Activated T-cell treated with anti-CD3 and anti-CD28 coated beads, Interleukin-2, amount 50 U/mL, for 72 hours (primary cell): ENCODE data around the gene SMLR1. TPM values are rescaled to one million over a fixed set of nuclear protein-coding genes. Genes with fewer than 3 reads are reported as not detected.

ENCODE experiments used
- ATAC-seq, 2 donors: fragments of 150-1000 bp; cut with Tn5 transposase; replicated peaks in 1 of 2; 2 replicates each; pipeline ENCODE4 v1.10.0; 2021; ENCODE audit warnings: moderate library complexity in 2 of 2, mild to moderate bottlenecking in 1 of 2
- DNase-seq, 2 donors: peaks; one replicate each; pipeline ENCODE4 v3.0.0; 2021 to 2022; ENCODE audit warnings: mixed read lengths in 1 of 2
- H3K27ac Mint-ChIP-seq: one replicate; pipeline ENCODE4 v1.8.0; 2022; ENCODE audit warnings: mild to moderate bottlenecking, moderate library complexity, mixed read lengths
- H3K27me3 Mint-ChIP-seq: one replicate; pipeline ENCODE4 v1.8.0; 2022; ENCODE audit warnings: low read depth, mixed read lengths
- H3K36me3 Mint-ChIP-seq, 2 donors: one replicate each; pipeline ENCODE4 v1.8.0; 2022; ENCODE audit warnings: mixed read lengths in 2 of 2, mild to moderate bottlenecking in 1 of 2; ENCODE audit not compliant: insufficient read depth in 2 of 2
- H3K4me1 Mint-ChIP-seq: one replicate; pipeline ENCODE4 v1.8.0; 2022; ENCODE audit warnings: low read depth, mixed read lengths
- H3K4me3 Mint-ChIP-seq, 2 donors: one replicate each; pipeline ENCODE4 v1.8.0; 2022; ENCODE audit warnings: mild to moderate bottlenecking in 2 of 2, mixed read lengths in 2 of 2, moderate library complexity in 2 of 2
- H3K9me3 Mint-ChIP-seq, 2 donors: one replicate each; pipeline ENCODE4 v1.8.0; 2022; ENCODE audit warnings: mixed read lengths in 2 of 2
- total RNA-seq, 2 donors: library from RNA; stranded (reverse); gene quantifications; one replicate each; pipeline ENCODE4 v1.2.3, GENCODE V29; 2022

Gene SMLR1
- total RNA-seq, 2 donors from 2014 or later = not detected

DNA sequence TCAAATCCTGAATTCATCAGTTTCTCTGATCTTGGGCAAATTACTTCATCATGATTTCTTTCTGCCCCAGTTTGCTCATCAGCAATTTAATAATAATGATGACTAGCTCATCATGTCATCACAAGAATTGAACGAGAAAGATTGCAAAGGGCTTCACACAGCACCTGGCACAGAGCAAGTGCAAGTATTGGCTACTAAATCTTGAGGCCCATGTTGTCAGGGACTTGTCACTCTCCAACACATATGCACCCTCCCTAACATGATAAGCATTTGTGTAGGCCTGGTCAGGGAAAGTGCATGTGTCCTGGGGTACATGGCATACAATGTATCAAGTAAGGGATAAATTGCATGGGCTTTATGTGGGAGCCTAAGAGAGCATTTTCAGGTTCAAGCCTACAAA, 6.4 kb downstream of the SMLR1 start:
- Mint-ChIP-seq H3K4me1 (no peaks in the 10 kb centered on the region), H3K27me3 (no peaks in the 10 kb centered on the region), H3K4me3 (no peak overlapping the region), H3K9me3 (no peaks in the 10 kb centered on the region), H3K36me3 (no peaks in the 10 kb centered on the region), H3K27ac (no peak overlapping the region)
- DNase-seq (no peak), ATAC-seq (no peak)

DNA sequence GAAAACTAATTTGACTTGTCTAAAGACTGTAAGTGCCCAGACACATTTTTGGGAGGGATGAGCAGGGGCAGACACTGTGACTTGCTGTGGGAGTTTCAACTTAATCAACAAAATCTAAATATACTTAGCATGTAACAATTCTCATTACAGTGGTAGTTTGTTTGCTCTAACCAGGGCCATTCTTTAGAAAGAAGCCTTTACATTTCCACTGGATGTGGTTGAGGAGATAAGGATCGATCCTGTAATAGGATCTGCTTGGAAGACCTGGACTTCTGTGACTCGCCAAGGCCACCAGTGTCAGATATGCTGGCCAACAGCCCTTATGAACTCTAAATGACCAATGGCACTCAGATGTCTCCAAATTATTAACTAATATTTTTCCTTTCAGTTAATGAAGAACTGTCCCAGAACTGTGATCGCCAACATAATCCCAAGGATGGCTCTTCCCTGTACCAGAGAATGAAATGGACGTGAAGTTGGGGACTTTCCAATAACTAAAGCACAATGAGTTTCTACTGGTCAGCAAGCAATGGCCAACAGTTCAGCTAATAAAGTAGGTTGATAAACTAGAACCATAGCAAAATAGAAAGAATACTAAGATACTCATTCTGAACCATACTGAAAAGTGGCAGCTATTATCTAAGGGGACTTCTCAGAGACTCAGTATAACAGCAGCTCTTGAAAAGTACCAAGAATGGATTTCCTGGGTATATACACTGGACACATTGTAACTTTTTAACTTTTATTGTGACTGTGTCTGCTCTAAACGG, 7.5 kb downstream of the SMLR1 start:
- H3K27me3 Mint-ChIP-seq = no peaks in the 10 kb centered on the region
- H3K4me3 Mint-ChIP-seq = no peak overlapping the region
- no peaks in the 10 kb centered on the region for H3K36me3 Mint-ChIP-seq
- no peaks in the 10 kb centered on the region for H3K9me3 Mint-ChIP-seq
- DNase-seq = no peak
- H3K27ac Mint-ChIP-seq = no peak overlapping the region
- no peaks in the 10 kb centered on the region for H3K4me1 Mint-ChIP-seq
- no peak for ATAC-seq

DNA sequence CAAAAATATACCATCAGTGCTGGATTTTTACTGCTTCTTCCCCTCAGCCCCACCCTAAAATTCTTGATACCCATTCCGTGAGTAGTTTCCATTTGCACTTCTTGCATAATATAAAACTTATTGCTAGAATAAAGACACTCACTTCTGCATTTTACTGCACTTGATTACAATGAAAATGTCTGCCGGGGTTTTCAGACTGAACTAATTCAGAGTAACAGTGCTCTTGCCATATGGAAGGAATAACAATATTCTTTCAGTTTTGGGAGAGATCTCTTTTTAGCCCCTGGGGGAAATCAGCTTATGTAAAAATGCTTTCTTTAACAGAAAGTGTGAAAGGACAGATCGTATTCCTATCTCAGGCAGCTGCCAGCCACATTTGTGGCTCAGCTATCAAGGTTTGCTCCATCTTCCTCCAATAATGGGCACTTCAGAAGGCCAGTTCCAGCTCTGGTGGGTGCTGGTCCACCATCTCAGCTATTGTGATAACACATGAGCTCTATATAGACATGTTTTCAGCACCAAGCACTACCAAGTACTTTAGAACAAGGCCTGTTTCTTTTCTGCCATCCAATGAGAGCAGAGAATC, 8.9 kb downstream of the SMLR1 start:
- no peaks in the 10 kb centered on the region for H3K4me1 Mint-ChIP-seq
- no peak for ATAC-seq
- no peak overlapping the region for H3K4me3 Mint-ChIP-seq

DNA sequence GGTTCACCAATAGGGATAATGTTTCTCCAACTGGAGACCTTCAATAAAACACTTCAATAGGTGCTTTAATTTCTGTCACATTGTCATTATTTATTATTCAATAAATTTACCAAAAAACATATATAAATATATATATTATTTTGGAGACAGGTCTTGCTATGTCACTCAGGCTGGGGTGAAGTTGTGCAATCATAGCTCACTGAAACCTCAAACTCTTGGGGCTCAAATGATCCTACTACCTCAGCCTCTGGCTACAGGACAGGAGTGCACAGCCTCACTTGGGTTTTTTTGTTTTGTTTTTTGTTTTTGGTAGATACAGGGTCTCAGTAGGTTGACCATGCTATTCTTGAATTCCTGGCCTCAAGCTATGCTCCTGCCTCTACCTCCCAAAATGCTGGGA, 9.9 kb downstream of the SMLR1 start:
- H3K27ac Mint-ChIP-seq = no peak overlapping the region
- no peaks in the 10 kb centered on the region for H3K27me3 Mint-ChIP-seq
- ATAC-seq = no peak
- H3K9me3 Mint-ChIP-seq = no peaks in the 10 kb centered on the region
- H3K36me3 Mint-ChIP-seq = no peaks in the 10 kb centered on the region
- no peaks in the 10 kb centered on the region for H3K4me1 Mint-ChIP-seq
- no peak overlapping the region for H3K4me3 Mint-ChIP-seq
- no peak for DNase-seq

More for the DNA sequence above, 8.9 kb downstream of the SMLR1 start:
- no peaks in the 10 kb centered on the region for H3K9me3 Mint-ChIP-seq
- H3K27me3 Mint-ChIP-seq = no peaks in the 10 kb centered on the region
- H3K36me3 Mint-ChIP-seq = no peaks in the 10 kb centered on the region
- DNase-seq = no peak
- no peak overlapping the region for H3K27ac Mint-ChIP-seq

DNA sequence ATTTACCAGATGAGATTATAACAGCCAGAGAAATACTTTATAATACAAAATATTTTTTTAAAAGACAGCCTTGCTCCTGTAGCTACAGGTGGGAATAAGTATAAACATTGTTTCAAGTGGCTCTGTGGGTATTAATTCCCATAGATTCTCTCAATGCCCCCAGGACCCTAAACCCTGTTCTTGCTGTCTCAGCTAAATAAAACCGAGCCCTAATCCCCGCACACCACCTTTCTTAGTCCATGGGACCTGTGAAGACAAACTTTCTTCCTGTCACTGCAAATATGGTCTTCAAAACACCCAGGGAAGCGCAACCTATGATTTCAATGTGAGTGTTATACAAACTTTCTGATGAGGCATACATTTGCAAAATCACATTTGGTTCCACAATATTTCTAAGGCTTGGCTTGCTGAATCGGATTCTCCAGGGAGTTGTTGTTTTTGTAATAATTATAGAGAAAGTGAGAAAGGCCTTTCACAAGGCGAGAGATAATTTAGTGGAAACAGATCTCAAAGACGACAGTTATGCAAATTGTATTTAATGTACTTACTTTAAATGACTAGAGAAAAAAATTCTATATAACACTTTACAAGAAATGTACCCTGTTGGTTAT, 11.1 kb downstream of the SMLR1 start:
- no peak overlapping the region for H3K27ac Mint-ChIP-seq
- H3K27me3 Mint-ChIP-seq = no peaks in the 10 kb centered on the region
- ATAC-seq = no peak
- no peaks in the 10 kb centered on the region for H3K36me3 Mint-ChIP-seq
- no peak for DNase-seq
- no peak overlapping the region for H3K4me3 Mint-ChIP-seq
- no peaks in the 10 kb centered on the region for H3K4me1 Mint-ChIP-seq
- no peaks in the 10 kb centered on the region for H3K9me3 Mint-ChIP-seq

DNA sequence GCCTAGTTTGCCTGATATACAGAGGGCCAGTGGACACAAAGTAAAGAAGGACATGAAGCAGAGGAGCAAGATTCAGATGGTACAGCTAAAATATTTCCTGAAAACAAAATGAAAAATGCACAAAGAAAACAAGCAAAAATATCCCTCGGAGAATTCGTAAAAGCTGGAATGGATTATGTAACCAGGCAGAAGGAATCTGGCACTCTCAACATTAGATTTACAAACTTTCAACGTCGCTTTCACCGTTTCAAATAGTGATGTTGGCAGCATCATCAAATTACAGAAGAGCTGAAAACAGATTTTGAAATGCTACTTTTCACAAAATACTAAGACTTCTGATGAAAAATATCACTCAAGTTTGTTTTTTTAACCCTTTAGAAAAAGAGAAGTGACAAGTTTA, 11.7 kb downstream of the SMLR1 start:
- no peak for ATAC-seq
- DNase-seq = no peak
- H3K4me1 Mint-ChIP-seq = no peaks in the 10 kb centered on the region
- H3K27me3 Mint-ChIP-seq = no peaks in the 10 kb centered on the region
- H3K36me3 Mint-ChIP-seq = no peaks in the 10 kb centered on the region
- H3K9me3 Mint-ChIP-seq = no peaks in the 10 kb centered on the region
- H3K4me3 Mint-ChIP-seq = no peak overlapping the region
- H3K27ac Mint-ChIP-seq = no peak overlapping the region

DNA sequence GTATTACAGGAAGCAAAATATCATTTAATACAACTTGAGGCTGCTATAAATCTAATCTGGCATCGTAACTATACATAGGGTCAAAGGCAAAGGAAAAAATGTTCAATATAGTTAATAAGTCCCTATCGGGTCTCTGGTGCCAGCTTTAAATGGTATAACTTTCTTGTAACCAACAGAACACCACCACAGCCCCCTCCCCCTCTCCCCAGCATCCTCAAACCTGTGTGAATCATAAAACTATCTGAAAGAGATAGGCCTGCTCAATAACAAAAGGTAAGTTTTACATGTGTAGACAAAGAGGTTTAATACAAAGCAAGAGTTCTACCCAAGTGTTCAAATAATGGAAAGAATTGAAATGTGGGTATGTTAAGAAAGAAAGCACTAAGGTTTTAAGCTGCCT, 12.2 kb downstream of the SMLR1 start:
- ATAC-seq = no peak
- Mint-ChIP-seq H3K4me1 (no peaks in the 10 kb centered on the region), H3K27ac (no peak overlapping the region), H3K9me3 (no peaks in the 10 kb centered on the region), H3K36me3 (no peaks in the 10 kb centered on the region), H3K4me3 (no peak overlapping the region), H3K27me3 (no peaks in the 10 kb centered on the region)
- DNase-seq = no peak

DNA sequence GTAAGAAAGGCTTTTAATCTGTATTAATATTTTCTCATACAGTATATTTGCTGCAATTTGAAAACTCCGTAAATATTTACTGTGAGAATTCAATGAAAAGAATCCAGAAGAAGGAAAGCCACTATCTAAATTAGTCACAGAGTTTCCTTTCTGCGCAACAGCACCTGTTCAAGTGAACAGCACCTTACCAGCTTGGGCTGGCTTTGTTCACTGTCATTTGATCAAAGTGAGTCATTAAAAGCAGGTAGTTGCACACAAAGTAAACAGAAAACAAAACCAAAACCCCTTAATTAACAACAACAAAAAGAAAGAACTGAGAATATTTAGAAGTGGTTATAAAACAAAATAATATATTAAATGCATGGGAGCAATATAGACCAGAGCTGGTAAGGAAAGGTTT, 12.8 kb downstream of the SMLR1 start:
- Mint-ChIP-seq H3K36me3 (no peaks in the 10 kb centered on the region), H3K4me1 (no peaks in the 10 kb centered on the region), H3K4me3 (no peak overlapping the region), H3K27me3 (no peaks in the 10 kb centered on the region), H3K27ac (no peak overlapping the region), H3K9me3 (no peaks in the 10 kb centered on the region)
- no peak for DNase-seq
- ATAC-seq = no peak

DNA sequence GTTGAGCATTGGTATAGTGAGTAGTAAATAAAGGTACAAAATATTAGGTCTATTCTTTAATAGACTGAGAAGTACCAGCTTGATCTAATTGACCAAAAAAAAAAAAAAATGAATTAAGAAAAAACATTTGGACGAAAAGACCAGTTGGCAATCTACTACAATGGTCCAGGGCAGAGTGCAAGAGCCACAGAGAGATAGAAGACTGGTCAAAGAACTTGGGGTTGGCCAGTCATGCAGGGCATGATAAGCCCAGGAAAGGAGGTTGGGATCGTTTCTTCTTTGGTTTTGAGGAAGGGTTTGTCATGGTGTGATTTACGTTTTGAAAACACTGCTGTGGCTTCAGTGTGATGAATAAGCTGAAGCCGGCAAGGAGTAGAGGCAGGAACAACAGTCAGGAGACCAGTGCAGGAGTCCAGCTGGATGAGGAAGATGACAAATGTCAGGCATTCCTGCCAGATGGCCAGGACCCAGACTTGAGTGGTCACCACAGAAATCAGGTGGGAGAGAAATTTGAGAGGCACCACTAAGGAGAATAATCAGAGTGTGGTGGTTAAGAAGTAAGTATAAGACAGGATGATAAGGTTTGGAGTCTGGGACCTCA, 14.0 kb downstream of the SMLR1 start:
- Mint-ChIP-seq H3K4me3 (no peak overlapping the region), H3K36me3 (no peaks in the 10 kb centered on the region), H3K4me1 (no peaks in the 10 kb centered on the region), H3K9me3 (no peaks in the 10 kb centered on the region), H3K27ac (no peak overlapping the region), H3K27me3 (no peaks in the 10 kb centered on the region)
- ATAC-seq (no peak), DNase-seq (no peak)

DNA sequence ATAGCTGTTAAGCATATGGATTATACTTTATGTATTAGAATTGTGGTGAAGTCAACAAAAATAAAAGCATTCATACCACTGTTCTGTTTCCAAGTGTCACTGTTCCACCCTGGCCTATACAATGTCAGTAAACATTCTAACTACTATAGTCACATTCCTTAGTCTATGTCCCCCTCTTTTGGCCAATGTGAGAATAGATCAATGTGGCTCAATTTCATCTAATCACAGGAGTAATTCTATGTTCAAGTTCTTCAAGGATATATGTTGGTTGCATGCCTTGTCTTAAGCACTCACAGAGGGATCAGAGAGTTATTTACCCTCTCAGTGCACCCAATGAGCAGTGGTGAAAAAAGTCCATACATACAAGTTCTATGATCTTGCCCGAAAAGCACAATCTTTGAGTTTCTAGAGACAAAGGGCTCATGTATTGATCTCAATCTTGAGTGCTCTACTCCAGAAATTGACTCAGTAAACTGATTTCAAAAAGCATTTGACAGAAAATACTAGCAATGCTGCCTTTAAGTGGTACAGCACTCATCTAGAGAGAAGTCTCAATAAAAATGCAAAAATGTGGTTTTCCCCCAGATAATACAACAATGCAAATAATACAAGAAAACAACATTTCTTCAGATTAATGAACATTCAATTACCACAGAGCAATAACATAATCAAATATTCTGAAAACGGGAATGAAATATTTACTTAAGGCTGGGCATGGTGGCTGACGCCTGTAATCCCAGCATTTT, 16.5 kb downstream of the SMLR1 start:
- H3K36me3 Mint-ChIP-seq = no peaks in the 10 kb centered on the region
- no peaks in the 10 kb centered on the region for H3K9me3 Mint-ChIP-seq
- DNase-seq (peak in 1 of 2 donors; percentile 3), ATAC-seq (peak; percentile 64 to 77)
- H3K27me3 Mint-ChIP-seq = no peaks in the 10 kb centered on the region
- H3K4me3 Mint-ChIP-seq = no peak overlapping the region
- no peak overlapping the region for H3K27ac Mint-ChIP-seq
- H3K4me1 Mint-ChIP-seq = peaks cover 2% of the 10 kb centered on the region

DNA sequence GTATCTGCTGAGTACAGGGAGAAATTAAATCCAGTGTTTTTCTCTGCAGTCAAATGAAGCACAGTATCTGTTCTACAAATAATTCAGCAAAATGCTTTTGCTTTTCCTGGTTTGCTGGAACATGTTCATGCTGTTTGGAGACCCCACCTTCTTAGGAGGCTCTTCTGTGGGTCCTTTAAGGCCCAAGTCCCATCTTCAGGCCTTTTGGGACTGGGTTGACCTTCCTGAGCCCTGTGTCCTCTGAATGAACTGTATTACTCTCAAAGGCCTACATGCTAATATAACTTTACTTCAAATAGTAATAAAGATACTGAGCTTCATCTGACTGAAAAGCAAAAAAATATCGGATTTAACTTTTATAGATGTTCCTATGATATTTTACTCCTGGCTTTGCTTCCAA, 19.3 kb downstream of the SMLR1 start:
- H3K4me3 Mint-ChIP-seq = no peak overlapping the region
- H3K27ac Mint-ChIP-seq = no peak overlapping the region
- DNase-seq (no peak), ATAC-seq (no peak)
- H3K4me1 Mint-ChIP-seq = peaks cover 7% of the 10 kb centered on the region
- no peaks in the 10 kb centered on the region for H3K9me3 Mint-ChIP-seq
- no peaks in the 10 kb centered on the region for H3K27me3 Mint-ChIP-seq
- no peaks in the 10 kb centered on the region for H3K36me3 Mint-ChIP-seq

DNA sequence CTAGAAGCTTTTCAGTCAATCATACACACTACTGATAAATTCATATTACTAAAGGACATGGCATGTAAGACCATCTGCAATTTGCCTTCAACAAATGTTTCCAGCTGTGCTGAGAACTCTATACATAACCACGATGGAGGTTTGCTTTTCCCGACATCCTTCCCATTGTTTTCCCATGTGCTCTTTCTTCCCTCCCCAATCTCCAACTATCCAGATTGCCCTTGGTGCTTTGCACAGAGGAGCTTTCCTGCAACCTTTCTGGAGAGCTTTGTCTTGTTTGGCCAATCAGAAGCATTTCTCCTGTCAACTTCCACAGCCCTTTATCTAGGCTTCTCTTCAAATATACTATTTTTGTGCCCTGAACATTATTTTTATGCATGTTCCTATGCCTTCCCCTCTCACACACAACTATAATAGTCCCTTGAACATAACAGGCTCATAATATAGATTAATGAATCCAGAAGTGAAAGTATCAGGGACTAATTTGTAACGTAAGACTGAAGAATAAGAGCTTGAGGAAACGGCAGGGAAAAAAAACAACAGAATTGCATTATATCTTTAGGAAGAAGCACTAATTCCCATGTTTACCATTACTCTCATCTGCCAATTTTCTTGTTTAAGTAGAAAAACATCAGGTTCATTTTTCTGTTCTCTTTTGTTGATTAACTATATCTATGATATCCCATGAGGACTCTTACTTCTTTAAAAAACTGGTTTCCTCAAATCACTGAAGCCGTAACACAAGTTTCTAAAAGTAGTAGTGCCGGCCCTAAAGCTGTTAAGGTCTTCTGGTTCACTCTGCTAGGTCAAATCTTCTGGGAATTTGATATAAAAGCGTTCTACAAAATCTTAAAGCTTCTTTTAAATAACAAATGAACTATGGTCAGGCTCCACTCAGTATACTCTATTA, 20.1 kb downstream of the SMLR1 start:
- peak overlapping the region; percentile 10 for H3K27ac Mint-ChIP-seq
- no peaks in the 10 kb centered on the region for H3K27me3 Mint-ChIP-seq
- no peaks in the 10 kb centered on the region for H3K9me3 Mint-ChIP-seq
- ATAC-seq (no peak), DNase-seq (no peak)
- no peaks in the 10 kb centered on the region for H3K36me3 Mint-ChIP-seq
- peaks cover 7% of the 10 kb centered on the region for H3K4me1 Mint-ChIP-seq
- H3K4me3 Mint-ChIP-seq = no peak overlapping the region
